NOMO-1 treated with DMSO at 0.1 percent for 48 hours (cell line): ENCODE data around the gene KHDC1L.
"Not testable (repeated sequence)": the region's sequence is repeated elsewhere in the genome, so short reads cannot be mapped to it uniquely, and the experiment has no call there.

Experiments
- DNase-seq: peaks from one replicate; lab custom pipeline; 2025; ENCODE audit not compliant: unreplicated experiment; lab: John Stamatoyannopoulos, UW

Gene KHDC1L

GRCh38 chr6:73225396-73225795 is at the start of gene KHDC1L:
TSS of gene KHDC1L (minus strand) at chr6:73225496. CDS start at chr6:73225408, 88 bp downstream.
- DNase-seq = no peak

- DNase-seq = not testable (repeated sequence)
These were observed 44.0 kb upstream of the KHDC1L start for GRCh38 chr6:73269296-73269695.

GRCh38 chr6:73268896-73269295 is 43.6 kb upstream of the KHDC1L start:
- not testable (repeated sequence) for DNase-seq

GRCh38 chr6:73264446-73264845 is 39.1 kb upstream of the KHDC1L start:
- DNase-seq = no peak

GRCh38 chr6:73263570-73263909 is 38.2 kb upstream of the KHDC1L start:
- no peak for DNase-seq

- DNase-seq = peak; percentile 44
These were observed 37.6 kb upstream of the KHDC1L start, which contains the start of gene KHDC1 for GRCh38 chr6:73262671-73263569. TSS of gene KHDC1 (minus strand) at chr6:73263196. CDS start at chr6:73242517, 20,679 bp downstream.

GRCh38 chr6:73258721-73259120 is 33.4 kb upstream of the KHDC1L start:
- no peak for DNase-seq

- not testable (repeated sequence) for DNase-seq
These were observed 29.0 kb upstream of the KHDC1L start for GRCh38 chr6:73254323-73254722.

- DNase-seq = no peak
These were observed 27.4 kb upstream of the KHDC1L start for GRCh38 chr6:73252703-73253102.

GRCh38 chr6:73250016-73250415 is 24.7 kb upstream of the KHDC1L start:
- DNase-seq = no peak

GRCh38 chr6:73248192-73248903 is 23.1 kb upstream of the KHDC1L start:
- no peak for DNase-seq

GRCh38 chr6:73242001-73242400 is 16.7 kb upstream of the KHDC1L start:
- DNase-seq = no peak

GRCh38 chr6:73240730-73241129 is 15.4 kb upstream of the KHDC1L start:
- no peak for DNase-seq

- no peak for DNase-seq
These were observed 11.0 kb upstream of the KHDC1L start for GRCh38 chr6:73236144-73236750.

- no peak for DNase-seq
These were observed 9.4 kb upstream of the KHDC1L start for GRCh38 chr6:73234733-73235132.

GRCh38 chr6:73233971-73234370 is 8.7 kb upstream of the KHDC1L start:
- not testable (repeated sequence) for DNase-seq

GRCh38 chr6:73233048-73233447 is 7.8 kb upstream of the KHDC1L start:
- DNase-seq = no peak

GRCh38 chr6:73231986-73232391 is 6.7 kb upstream of the KHDC1L start:
- DNase-seq = peak; percentile 73

GRCh38 chr6:73227606-73228255 is 2.4 kb upstream of the KHDC1L start:
- DNase-seq = no peak

GRCh38 chr6:73216859-73217258 is 8.4 kb downstream of the KHDC1L start:
- DNase-seq = no peak

- DNase-seq = no peak
These were observed 16.2 kb downstream of the KHDC1L start for GRCh38 chr6:73209117-73209516.
